Naive thymus-derived CD8-positive, alpha-beta T cell (primary cell): ENCODE data around the gene CFAP298. TPM values are rescaled to one million over a fixed set of nuclear protein-coding genes. Genes with fewer than 3 reads are reported as not detected.
"Not testable (repeated sequence)": the region's sequence is repeated elsewhere in the genome, so short reads cannot be mapped to it uniquely, and the experiment has no call there.

ENCODE experiments used
- ATAC-seq, 2 donors: fragments of 150-1000 bp; cut with Tn5 transposase in 1 of 2; sonication (Bioruptor Pico), chemical (Tn5 transposase) in 1 of 2; 1 replicate in 1 of 2; 2 replicates in 1 of 2; pipeline ENCODE4 v1.10.0; 2021; ENCODE audit warnings: mild to moderate bottlenecking in 2 of 2, moderate library complexity in 2 of 2
- POLR2A ChIA-PET: fragments of 350-600 bp; sonication (Branson Sonifier 250); formaldehyde crosslinking; loops from one replicate; lab custom pipeline; 2021; ENCODE audit warnings: antibody characterized with exemption; lab: Charles Lee
- DNase-seq, 10 donors: peaks; one replicate each; pipeline versions ENCODE4 v3.0.0 to v3.0.0-alpha.2; 2020 to 2022
- H3K27ac Mint-ChIP-seq, 10 donors: one replicate each; pipeline ENCODE4 v1.8.0; 2020 to 2022; ENCODE audit warnings: mild to moderate bottlenecking in 10 of 10, mixed read lengths in 10 of 10, moderate library complexity in 4 of 10, inconsistent platforms in 1 of 10
- H3K27me3 Mint-ChIP-seq, 5 donors: one replicate each; pipeline ENCODE4 v1.8.0; 2021 to 2022; ENCODE audit warnings: mixed read lengths in 5 of 5
- H3K36me3 Mint-ChIP-seq, 3 donors: one replicate each; pipeline ENCODE4 v1.8.0; 2020 to 2022; ENCODE audit warnings: mixed read lengths in 3 of 3, mild to moderate bottlenecking in 2 of 3, inconsistent platforms in 1 of 3
- H3K4me1 Mint-ChIP-seq, 4 donors: one replicate each; pipeline ENCODE4 v1.8.0; 2021 to 2022; ENCODE audit warnings: mixed read lengths in 4 of 4
- H3K4me3 Mint-ChIP-seq, 10 donors: one replicate each; pipeline ENCODE4 v1.8.0; 2020 to 2022; ENCODE audit warnings: mild to moderate bottlenecking in 10 of 10, mixed read lengths in 10 of 10, moderate library complexity in 6 of 10, inconsistent platforms in 1 of 10
- H3K9me3 Mint-ChIP-seq, 9 donors: one replicate each; pipeline ENCODE4 v1.8.0; 2020 to 2022; ENCODE audit warnings: mixed read lengths in 9 of 9, mild to moderate bottlenecking in 3 of 9, inconsistent platforms in 1 of 9, moderate library complexity in 1 of 9
- polyA plus RNA-seq, 3 donors: library from polyadenylated mRNA; unstranded; fragments of 300-500 nt; fragmentation: Illumina TruSeq; gene quantifications; one replicate each; pipeline ENCODE4 v1.2.3, GENCODE V29; 2021
- total RNA-seq, 8 experiments: library from RNA in 2 of 8; stranded (reverse) in 2 of 8; gene quantifications; one replicate each; pipeline ENCODE4 v1.2.3 and lab custom pipeline; 2021 to 2026

Gene CFAP298, protein sequence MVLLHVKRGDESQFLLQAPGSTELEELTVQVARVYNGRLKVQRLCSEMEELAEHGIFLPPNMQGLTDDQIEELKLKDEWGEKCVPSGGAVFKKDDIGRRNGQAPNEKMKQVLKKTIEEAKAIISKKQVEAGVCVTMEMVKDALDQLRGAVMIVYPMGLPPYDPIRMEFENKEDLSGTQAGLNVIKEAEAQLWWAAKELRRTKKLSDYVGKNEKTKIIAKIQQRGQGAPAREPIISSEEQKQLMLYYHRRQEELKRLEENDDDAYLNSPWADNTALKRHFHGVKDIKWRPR
- total RNA-seq (10 to 100 TPM; 35.0 to 36.6 TPM), polyA plus RNA-seq (10 to 100 TPM; 59.4 to 64.2 (median 62.3) TPM), total RNA-seq (lab: John Stamatoyannopoulos, UW) (4.9 to 11.7 (median 9.3) reads per million in 6 experiments)

DNA sequence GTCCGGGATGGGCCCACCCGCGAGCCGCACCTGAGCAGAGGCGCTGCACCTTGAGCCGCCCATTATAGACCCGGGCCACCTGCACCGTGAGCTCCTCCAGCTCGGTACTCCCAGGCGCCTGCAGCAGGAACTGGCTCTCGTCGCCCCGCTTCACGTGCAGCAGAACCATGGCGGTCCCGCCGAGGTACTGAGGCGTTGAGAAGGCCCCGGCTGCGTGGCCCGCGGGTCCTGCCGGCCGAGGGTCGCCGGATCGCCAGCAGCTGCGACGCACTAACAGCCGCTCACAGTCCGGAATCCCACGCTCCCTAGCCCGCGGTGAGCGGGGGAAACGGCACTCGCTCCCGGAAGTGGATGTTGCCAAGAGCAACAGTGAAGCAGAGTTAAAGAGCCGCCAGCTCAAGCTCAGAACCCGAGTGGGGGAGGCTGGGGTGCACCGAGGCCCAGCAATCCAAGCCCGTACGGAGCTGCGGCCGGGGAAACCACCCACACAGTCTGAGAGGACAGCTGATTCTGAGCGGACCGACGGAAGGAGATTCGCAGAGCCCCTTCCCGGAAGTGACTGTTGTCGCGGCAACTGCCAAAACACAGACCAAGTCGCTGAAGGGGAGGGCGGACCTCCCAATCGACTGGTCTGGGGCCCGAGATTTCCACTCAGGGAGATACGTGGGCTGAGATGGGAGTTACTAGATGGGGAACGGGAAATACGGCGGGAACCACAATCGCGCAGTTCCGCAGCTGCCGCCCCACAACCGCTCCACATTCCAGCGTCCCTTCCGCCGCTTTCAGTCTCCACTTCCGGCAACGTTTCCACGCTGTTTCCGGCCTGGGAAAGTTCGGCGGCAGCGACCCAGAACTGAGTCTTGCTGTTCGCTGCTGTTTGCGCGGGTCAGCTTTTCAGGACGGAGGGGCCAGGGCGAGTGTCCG is at the start of gene CFAP298:
Gene CFAP298, minus strand, starts transcription at position 303 of the 924 bp plus-strand sequence. Its CDS starts 134 bp downstream, at position 169.
- peak within 1 kb of the TSS; percentile 91 to 99 (median 99) for H3K27ac Mint-ChIP-seq
- peak; percentile 89 to 93 for ATAC-seq

GRCh38 chr21:32661026-32661782 is 49.0 kb upstream of the CFAP298 start:
- H3K4me1 Mint-ChIP-seq, H3K27me3 Mint-ChIP-seq, ATAC-seq, H3K27ac Mint-ChIP-seq, POLR2A ChIA-PET, DNase-seq, H3K4me3 Mint-ChIP-seq: not testable (repeated sequence)
- Mint-ChIP-seq H3K9me3 (peaks cover 0 to 29% (median 11%) of the 10 kb centered on the region in 9 donors), H3K36me3 (peaks cover 30 to 94% (median 66%) of the 10 kb centered on the region in 3 donors)

More for the DNA sequence above, at the start of gene CFAP298:
- peak within 1 kb of the TSS; percentile 90 to 100 (median 97) for H3K4me3 Mint-ChIP-seq
- H3K4me1 Mint-ChIP-seq, result peaks cover 8 to 31% (median 18%) of the 10 kb centered on the region in 4 donors
- peak; percentile 71 to 95 (median 92) for DNase-seq
- POLR2A ChIA-PET, result interaction anchor here (0.7 to 2.4 kb wide), 9 partner anchors 11 to 713 kb away, joined by 3 to 20 read pairs (median 8); partner anchors contain the start of genes EVA1C, IFNAR1 and PAXBP1
- H3K36me3 Mint-ChIP-seq, result peaks cover 0 to 22% (median 2%) of the 10 kb centered on the region in 3 donors
- no peaks in the 10 kb centered on the region for H3K9me3 Mint-ChIP-seq
- H3K27me3 Mint-ChIP-seq, result peaks cover 0 to 3% (median 0%) of the 10 kb centered on the region in 5 donors

- ATAC-seq, result no peak
- no peak for DNase-seq
- Mint-ChIP-seq H3K36me3 (peaks cover 3 to 88% (median 43%) of the 10 kb centered on the region in 3 donors), H3K27ac (peak overlapping the region in 2 of 10 donors; percentile 15 to 31), H3K27me3 (no peaks in the 10 kb centered on the region), H3K9me3 (peaks cover 0 to 5% (median 0%) of the 10 kb centered on the region in 9 donors), H3K4me1 (peaks cover 0 to 1% (median 0%) of the 10 kb centered on the region in 4 donors), H3K4me3 (no peak overlapping the region)
- POLR2A ChIA-PET, result no interaction called here
These were observed 46.3 kb upstream of the CFAP298 start for GRCh38 chr21:32658524-32658923.

DNA sequence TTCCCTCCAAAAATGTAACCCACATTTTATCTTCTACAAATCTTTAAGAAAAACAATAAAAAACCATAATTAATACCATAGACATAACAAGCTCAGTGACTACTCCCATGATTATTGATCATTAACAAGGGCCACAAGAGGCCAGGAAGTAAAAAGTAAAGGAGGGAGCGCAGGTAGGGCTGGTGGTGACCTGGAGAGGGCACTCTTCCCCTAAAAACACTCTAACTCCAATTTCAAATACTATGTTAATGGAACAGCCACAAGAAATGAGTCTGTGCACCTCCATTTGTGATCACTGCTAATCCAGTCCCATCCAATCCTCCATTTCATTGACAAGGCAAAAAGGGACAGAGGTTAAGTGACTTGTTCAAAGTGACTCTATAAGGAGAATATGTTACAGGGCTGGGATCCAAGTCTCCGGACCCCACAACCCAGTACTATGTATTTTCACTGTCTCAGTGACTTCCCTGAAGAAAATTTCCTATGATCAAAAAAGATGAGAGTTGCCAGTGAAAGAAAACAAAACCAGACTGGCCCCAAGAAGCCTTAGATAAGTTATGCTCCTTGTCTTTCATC is 41.2 kb upstream of the CFAP298 start:
- Mint-ChIP-seq H3K27me3 (no peaks in the 10 kb centered on the region), H3K27ac (peak overlapping the region in 1 of 10 donors; percentile 18), H3K36me3 (peaks cover 0 to 70% (median 18%) of the 10 kb centered on the region in 3 donors), H3K9me3 (no peaks in the 10 kb centered on the region), H3K4me1 (peaks cover 0 to 2% (median under 1%) of the 10 kb centered on the region in 4 donors), H3K4me3 (no peak overlapping the region)
- POLR2A ChIA-PET, result no interaction called here
- peak in 5 of 10 donors; percentile 5 to 40 (median 12) for DNase-seq
- ATAC-seq, result peak; percentile 58

- Mint-ChIP-seq H3K9me3 (no peaks in the 10 kb centered on the region), H3K4me1 (peaks cover 0 to 2% (median 0%) of the 10 kb centered on the region in 4 donors), H3K27me3 (no peaks in the 10 kb centered on the region), H3K27ac (no peak overlapping the region), H3K36me3 (peaks cover 0 to 55% (median 11%) of the 10 kb centered on the region in 3 donors), H3K4me3 (no peak overlapping the region)
- ATAC-seq, result no peak
- POLR2A ChIA-PET, result no interaction called here
- DNase-seq, result no peak
These were observed 36.0 kb upstream of the CFAP298 start for GRCh38 chr21:32648165-32648564.

GRCh38 chr21:32645261-32646182 is 33.3 kb upstream of the CFAP298 start:
- H3K9me3 Mint-ChIP-seq, result no peaks in the 10 kb centered on the region
- peaks cover 0 to 61% (median 17%) of the 10 kb centered on the region in 3 donors for H3K36me3 Mint-ChIP-seq
- no peaks in the 10 kb centered on the region for H3K27me3 Mint-ChIP-seq
- no peak for ATAC-seq
- no peaks in the 10 kb centered on the region for H3K4me1 Mint-ChIP-seq
- POLR2A ChIA-PET, result no interaction called here
- peak overlapping the region in 1 of 10 donors; percentile 56 for H3K27ac Mint-ChIP-seq
- H3K4me3 Mint-ChIP-seq, result no peak overlapping the region
- DNase-seq, result no peak

DNA sequence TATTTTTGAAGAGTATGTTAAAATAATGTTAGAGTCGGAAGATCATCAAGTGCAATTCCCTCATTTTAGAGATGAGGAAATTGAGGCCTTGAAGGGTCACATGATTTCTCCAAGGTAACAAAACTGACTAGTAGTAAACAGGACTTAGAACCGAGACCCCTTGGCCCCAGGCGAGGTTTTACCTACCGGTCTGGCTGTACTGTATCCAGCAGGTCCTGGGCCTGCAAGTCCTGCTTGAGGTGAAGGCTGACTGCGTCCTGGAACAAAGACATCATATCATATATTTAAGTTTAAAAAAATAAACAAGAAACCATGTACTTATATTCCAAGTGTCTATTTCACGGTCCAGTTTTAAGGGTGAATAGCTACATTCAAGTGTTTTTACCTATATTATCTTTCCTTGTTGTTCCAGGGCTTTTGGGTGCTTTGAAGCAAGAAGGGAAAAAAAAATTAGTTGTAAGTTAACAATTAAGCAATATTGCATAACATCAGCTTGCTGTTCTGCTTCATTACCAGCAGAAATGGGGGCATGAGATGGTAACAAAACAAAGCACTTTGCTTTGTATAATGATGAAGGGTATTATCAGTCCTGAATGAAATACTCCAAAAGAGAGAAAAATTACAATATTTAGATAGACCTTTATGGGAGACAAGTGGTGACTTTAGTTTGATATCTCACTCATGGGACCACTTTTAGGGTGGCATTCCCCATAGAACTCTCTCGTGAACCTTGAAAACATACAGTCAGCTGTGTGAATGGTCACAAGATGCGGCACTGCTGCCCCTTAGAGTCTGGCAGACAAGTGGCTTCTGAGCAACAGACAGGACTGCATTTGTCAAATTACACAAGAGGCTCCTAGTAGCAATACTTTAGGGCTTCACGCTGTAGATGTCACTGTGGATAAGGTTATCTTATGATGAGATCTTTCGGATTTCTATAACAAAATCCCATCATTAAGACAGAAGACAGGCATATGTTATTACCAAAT is 29.8 kb upstream of the CFAP298 start:
- DNase-seq (no peak), ATAC-seq (no peak)
- no peak overlapping the region for H3K4me3 Mint-ChIP-seq
- no peaks in the 10 kb centered on the region for H3K9me3 Mint-ChIP-seq
- H3K27me3 Mint-ChIP-seq, result no peaks in the 10 kb centered on the region
- no peaks in the 10 kb centered on the region for H3K4me1 Mint-ChIP-seq
- H3K36me3 Mint-ChIP-seq, result peaks cover 0 to 79% (median 21%) of the 10 kb centered on the region in 3 donors
- POLR2A ChIA-PET, result no interaction called here
- H3K27ac Mint-ChIP-seq, result no peak overlapping the region

GRCh38 chr21:32626621-32627196 is 14.5 kb upstream of the CFAP298 start:
- POLR2A ChIA-PET, result no interaction called here
- Mint-ChIP-seq H3K4me3 (no peak overlapping the region), H3K9me3 (peaks cover 0 to 5% (median 0%) of the 10 kb centered on the region in 9 donors), H3K36me3 (peaks cover 4 to 26% (median 25%) of the 10 kb centered on the region in 3 donors), H3K4me1 (peaks cover 2 to 6% (median 3%) of the 10 kb centered on the region in 4 donors), H3K27me3 (peaks cover 1 to 13% (median 4%) of the 10 kb centered on the region in 5 donors), H3K27ac (no peak overlapping the region)
- DNase-seq, result no peak
- ATAC-seq, result no peak

GRCh38 chr21:32618218-32618617 is 6.0 kb upstream of the CFAP298 start:
- DNase-seq, H3K9me3 Mint-ChIP-seq, ATAC-seq, POLR2A ChIA-PET, H3K4me3 Mint-ChIP-seq, H3K4me1 Mint-ChIP-seq, H3K36me3 Mint-ChIP-seq, H3K27ac Mint-ChIP-seq: not testable (repeated sequence)
- H3K27me3 Mint-ChIP-seq, result peaks cover 2 to 24% (median 22%) of the 10 kb centered on the region in 5 donors
